Activated T-helper 1 cell treated with anti-CD3 and anti-CD28 coated beads, Interleukin-12 subunit alpha, Interleukin-12 subunit beta, Interleukin-2, Interleukin-4 antibody, amounts not matched to agents 30 ng/mL and 10 ng/mL and 1 ng/mL, durations not matched to agents 14 hours and 24 hours and 36 hours (primary cell): ENCODE data around the gene PATJ. TPM values are rescaled to one million over a fixed set of nuclear protein-coding genes. Genes with fewer than 3 reads are reported as not detected.

ENCODE experiments used
- DNase-seq: peaks from one replicate; pipeline ENCODE4 v3.0.0; 2021; ENCODE audit warnings: low spot score
- H3K27ac Mint-ChIP-seq: one replicate; pipeline ENCODE4 v1.8.0; 2021; ENCODE audit warnings: mild to moderate bottlenecking, mixed read lengths
- H3K27me3 Mint-ChIP-seq: one replicate; pipeline ENCODE4 v1.8.0; 2022; ENCODE audit warnings: mild to moderate bottlenecking, moderate library complexity, mixed read lengths; ENCODE audit not compliant: insufficient read depth
- H3K36me3 Mint-ChIP-seq: one replicate; pipeline ENCODE4 v1.8.0; 2021; ENCODE audit warnings: low read depth, mixed read lengths
- H3K4me1 Mint-ChIP-seq: one replicate; pipeline ENCODE4 v1.8.0; 2021; ENCODE audit warnings: low read depth, mixed read lengths
- H3K4me3 Mint-ChIP-seq: one replicate; pipeline ENCODE4 v1.8.0; 2021; ENCODE audit warnings: mild to moderate bottlenecking, moderate library complexity, mixed read lengths
- H3K9me3 Mint-ChIP-seq: one replicate; pipeline ENCODE4 v1.8.0; 2021; ENCODE audit warnings: mixed read lengths
- intact Hi-C: fragments of 100-400 bp; cut with micrococcal nuclease; formaldehyde crosslinking; loops from one replicate; pipeline ENCODE4 v1.15.1; 2024
- total RNA-seq: library from RNA; stranded (reverse); gene quantifications from 2 replicates; pipeline ENCODE4 v1.2.3, GENCODE V29; 2022

Gene PATJ
- total RNA-seq, 1 donor from 2014 or later, result 5.1 TPM

DNA sequence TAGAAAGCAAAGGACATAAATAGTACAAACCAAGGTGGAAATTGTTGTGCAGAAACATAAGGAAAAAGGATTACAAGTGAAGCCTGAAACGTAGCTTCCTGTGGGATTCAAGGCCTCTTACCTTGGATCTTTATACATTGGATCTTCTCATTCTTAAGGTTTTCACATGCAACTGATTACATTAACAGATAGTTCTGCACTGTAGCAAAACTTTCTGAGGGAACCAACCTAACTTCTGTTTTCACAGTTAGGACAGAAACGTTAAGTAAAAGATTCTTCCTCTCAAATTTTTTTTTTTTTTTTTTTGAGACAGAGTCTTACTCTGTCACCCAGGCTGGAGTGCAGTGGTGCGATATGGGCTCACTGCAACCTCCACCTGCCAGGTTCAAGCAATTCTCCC, 9.6 kb upstream of the PATJ start:
- Mint-ChIP-seq H3K36me3 (peaks cover 2% of the 10 kb centered on the region), H3K4me3 (no peak overlapping the region), H3K4me1 (peaks cover 5% of the 10 kb centered on the region), H3K27me3 (no peaks in the 10 kb centered on the region), H3K9me3 (no peaks in the 10 kb centered on the region), H3K27ac (no peak overlapping the region)
- intact Hi-C loops, result no loop called here
- no peak for DNase-seq

DNA sequence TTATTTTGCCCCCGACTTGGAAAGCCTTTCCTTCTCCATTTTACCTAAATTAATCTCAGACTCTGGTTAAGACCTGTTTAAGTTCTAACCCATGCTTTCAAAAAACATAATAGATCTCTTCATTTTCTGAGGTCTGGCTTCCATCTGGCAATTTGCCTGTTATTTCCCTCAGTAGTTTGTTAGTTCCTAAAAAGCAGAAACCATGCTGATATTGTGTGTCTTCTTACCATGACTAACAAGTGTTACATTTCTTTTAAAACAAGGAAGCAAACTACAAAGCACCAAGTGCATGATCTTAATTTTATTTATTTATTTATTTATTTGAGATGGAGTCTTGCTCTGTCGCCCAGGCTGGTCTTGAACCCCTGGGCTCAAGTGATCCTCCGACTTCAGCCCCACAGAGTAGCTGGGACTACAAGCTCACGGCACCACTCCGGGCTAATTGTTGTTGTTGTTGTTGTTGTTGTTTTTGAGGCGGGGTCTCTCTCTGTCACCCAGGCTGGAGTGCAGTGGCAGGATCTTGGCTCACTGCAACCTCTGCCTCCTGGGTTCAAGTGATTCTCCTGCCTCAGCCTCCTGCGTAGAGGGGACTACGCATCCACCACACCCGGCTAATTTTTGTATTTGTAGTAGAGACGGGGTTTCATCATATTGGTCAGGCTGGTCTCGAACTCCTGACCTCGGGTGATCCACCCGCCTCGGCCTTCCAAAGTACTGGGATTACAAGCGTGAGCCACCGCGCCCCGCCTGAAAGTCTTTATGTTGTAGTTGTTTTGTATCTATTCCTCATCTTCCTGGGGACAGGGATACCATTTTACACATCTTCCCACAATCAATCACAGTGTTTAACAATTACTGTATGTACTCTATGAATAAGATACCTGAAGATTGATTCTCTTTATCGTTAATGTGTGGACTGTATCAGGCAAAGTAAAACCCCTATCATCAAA, 1.3 kb upstream of the PATJ start:
- Mint-ChIP-seq H3K9me3 (no peaks in the 10 kb centered on the region), H3K36me3 (peaks cover 6% of the 10 kb centered on the region), H3K4me1 (peaks cover 26% of the 10 kb centered on the region), H3K27ac (no peak overlapping the region), H3K4me3 (peak overlapping the region; percentile 92), H3K27me3 (no peaks in the 10 kb centered on the region)
- DNase-seq, result no peak
- intact Hi-C loops, result no loop called here

DNA sequence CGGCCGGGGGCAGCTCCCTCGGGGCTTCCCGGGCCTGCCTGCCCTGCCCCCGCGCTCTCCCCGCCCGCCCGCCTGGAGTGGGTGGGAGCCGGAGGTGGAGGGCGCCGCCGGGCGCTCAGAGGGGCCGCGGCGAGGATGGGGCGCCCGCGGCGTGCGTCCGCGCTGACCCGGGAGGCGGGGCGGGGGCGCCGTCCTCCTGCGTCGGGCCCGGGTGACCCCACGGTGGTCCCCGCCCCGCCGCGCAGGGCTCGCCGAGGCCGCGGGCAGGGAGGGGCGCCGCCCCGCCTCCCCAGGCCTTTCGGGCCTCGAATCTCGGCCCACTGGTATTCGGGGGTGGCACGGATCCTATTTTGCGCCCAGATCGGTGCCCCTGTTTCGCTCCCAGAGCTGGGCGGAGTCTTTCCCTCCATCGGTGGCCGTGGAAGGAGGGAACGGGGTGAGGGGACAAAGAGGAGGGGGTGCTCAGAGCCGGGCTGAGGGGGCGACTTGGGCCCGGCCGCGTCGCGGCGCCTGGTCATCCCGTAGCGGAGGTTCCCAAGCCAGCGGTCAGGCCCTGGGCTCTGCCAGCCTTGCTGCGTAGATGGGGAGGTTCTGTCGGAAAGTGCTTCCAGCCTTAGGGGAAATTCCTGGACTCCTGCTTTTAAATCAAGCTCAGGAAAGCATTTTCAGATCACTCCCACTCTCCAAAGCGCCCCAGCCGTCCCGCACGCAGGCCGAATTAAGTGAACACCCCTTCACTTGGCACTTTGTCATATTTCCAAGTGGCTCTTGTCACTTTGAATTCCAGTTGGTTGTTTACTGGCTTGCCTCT, 545 bp downstream of the PATJ start:
- Mint-ChIP-seq H3K9me3 (no peaks in the 10 kb centered on the region), H3K36me3 (peaks cover 10% of the 10 kb centered on the region), H3K4me1 (peaks cover 22% of the 10 kb centered on the region), H3K27ac (no peak overlapping the region), H3K4me3 (peak overlapping the region; percentile 73), H3K27me3 (no peaks in the 10 kb centered on the region)
- intact Hi-C loops, result loop anchor here (1.0 to 2.0 kb wide), 3 partner anchors 18 to 666 kb away; partner anchors contain the start of gene TM2D1
- DNase-seq, result no peak

DNA sequence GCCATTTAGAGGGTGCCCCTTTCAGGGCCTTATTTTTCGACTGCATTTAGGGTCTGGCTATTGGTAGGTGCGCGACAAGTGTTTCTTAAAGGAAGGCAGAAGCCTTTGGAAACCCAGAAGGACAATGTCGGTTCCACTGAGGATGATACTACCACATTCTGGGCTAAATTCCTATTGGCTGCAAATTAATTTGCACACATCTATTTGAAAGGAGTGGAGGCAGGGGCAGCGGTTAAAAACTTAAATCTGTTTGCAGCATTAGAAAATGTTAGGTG, 1.1 kb downstream of the PATJ start:
- H3K9me3 Mint-ChIP-seq, result no peaks in the 10 kb centered on the region
- intact Hi-C loops, result loop anchor here (2.0 kb wide), 2 partner anchors 39 to 667 kb away; no protein-coding TSS in a partner anchor
- peaks cover 22% of the 10 kb centered on the region for H3K4me1 Mint-ChIP-seq
- H3K36me3 Mint-ChIP-seq, result peaks cover 10% of the 10 kb centered on the region
- H3K27me3 Mint-ChIP-seq, result no peaks in the 10 kb centered on the region
- no peak for DNase-seq
- H3K4me3 Mint-ChIP-seq, result peak overlapping the region; percentile 73
- H3K27ac Mint-ChIP-seq, result no peak overlapping the region

DNA sequence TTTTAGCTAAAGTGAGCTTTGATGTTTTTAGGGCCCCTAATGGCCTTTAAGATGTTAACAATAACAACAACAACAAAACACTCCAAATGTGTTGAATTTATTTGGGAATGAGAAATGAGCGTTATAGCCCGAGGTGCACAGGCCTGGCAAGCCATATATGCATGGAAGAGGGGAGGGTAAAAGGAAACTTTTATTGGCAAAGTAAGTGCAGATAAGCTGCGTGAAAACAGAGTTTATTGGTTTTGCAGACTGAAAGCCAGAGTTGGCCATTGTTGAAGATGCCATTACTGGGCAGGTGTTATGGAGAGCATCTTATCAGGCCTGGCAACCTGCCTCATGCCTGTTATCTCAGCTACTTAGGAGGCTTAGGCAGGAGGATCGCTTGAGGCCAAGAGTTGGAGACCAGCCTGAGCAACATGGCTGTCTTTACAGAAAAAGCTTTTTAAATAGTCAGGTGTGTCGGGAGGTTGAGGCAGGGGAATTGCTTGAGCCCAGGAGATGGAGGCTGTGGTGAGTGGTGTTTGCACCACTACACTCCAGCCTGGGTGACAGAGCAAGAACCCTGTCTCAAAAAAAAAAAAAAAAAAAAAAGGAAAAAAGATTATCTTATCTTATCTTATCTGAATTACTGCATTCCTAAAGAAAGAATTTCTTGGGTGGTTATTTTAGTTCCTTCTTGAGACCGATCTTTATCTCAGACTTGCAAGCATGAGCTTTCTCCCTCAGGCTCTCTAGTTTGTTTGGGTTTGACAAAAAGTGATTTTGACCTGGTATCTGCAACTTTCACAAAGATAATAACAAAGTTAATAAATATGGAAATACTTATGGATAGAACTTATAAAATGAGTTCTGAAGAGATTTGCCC, 1.7 kb downstream of the PATJ start:
- intact Hi-C loops, result loop anchor here (2.0 kb wide), 2 partner anchors 39 to 667 kb away; no protein-coding TSS in a partner anchor
- DNase-seq, result no peak
- Mint-ChIP-seq H3K9me3 (no peaks in the 10 kb centered on the region), H3K4me1 (peaks cover 22% of the 10 kb centered on the region), H3K4me3 (peak overlapping the region; percentile 73), H3K27me3 (no peaks in the 10 kb centered on the region), H3K36me3 (peaks cover 10% of the 10 kb centered on the region), H3K27ac (no peak overlapping the region)

DNA sequence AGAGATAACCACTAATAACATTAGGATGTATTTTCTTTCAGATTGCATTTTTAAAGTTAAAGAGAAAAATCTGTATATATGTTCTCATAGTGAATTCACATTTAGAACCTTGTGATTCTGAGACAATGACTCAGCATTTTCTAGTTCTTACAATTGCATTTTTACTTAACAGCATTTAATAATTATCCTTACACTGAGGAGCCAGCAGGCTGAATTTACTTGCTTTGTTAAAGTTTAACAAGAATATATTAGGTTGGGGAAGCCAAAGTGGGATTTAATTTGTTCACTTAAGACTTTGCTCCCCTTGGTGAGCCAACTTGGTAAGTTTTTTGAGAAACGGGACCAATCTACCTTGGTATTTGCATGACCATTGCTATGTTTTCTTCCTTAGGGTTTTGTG, 4.5 kb downstream of the PATJ start:
- Mint-ChIP-seq H3K9me3 (no peaks in the 10 kb centered on the region), H3K27me3 (no peaks in the 10 kb centered on the region), H3K27ac (no peak overlapping the region), H3K4me1 (peaks cover 14% of the 10 kb centered on the region), H3K36me3 (peaks cover 10% of the 10 kb centered on the region), H3K4me3 (no peak overlapping the region)
- intact Hi-C loops, result no loop called here
- DNase-seq, result no peak

DNA sequence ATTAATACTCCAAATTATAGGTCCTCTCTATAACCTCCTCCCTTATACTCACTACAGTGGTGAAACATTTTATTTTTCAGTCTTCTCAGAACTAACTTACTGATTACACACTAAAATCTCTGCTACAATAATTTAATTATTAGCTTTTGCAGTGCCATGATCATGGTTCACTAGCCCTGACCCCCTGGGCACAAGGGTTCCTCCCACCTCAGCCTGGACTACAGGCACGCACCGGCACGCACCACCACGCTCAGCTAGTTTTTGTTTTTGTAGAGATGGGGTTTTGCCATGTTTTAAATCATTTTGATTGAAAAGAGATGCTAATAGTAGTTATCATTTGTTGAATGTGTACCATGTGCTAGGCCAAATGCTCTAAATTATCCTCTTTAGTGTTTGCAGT, 6.3 kb downstream of the PATJ start:
- no peak for DNase-seq
- H3K4me1 Mint-ChIP-seq, result peaks cover 6% of the 10 kb centered on the region
- peaks cover 10% of the 10 kb centered on the region for H3K36me3 Mint-ChIP-seq
- intact Hi-C loops, result no loop called here
- no peak overlapping the region for H3K27ac Mint-ChIP-seq
- no peaks in the 10 kb centered on the region for H3K27me3 Mint-ChIP-seq
- H3K9me3 Mint-ChIP-seq, result no peaks in the 10 kb centered on the region
- no peak overlapping the region for H3K4me3 Mint-ChIP-seq

DNA sequence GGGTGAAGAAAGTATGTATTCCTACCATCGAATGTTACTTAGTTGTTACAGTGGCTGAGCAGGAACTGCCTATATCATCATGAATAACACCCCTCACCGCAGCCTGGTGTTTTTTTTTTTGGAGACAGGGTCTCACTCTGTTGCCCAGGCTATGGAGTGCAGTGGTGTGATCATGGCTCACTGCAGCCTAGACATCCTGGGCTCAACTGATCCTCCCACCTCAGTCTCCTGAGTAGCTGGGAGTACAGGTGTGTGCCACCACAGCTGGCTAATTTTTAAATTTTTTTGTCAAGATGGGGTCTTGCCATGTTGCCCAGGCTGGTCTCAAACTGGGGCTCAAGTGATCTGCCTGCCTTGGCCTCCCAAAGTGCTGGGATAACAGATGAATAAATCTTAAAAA, 7.3 kb downstream of the PATJ start:
- H3K9me3 Mint-ChIP-seq, result no peaks in the 10 kb centered on the region
- intact Hi-C loops, result no loop called here
- no peak overlapping the region for H3K27ac Mint-ChIP-seq
- H3K4me3 Mint-ChIP-seq, result no peak overlapping the region
- no peaks in the 10 kb centered on the region for H3K4me1 Mint-ChIP-seq
- no peak for DNase-seq
- H3K36me3 Mint-ChIP-seq, result peaks cover 6% of the 10 kb centered on the region
- no peaks in the 10 kb centered on the region for H3K27me3 Mint-ChIP-seq

DNA sequence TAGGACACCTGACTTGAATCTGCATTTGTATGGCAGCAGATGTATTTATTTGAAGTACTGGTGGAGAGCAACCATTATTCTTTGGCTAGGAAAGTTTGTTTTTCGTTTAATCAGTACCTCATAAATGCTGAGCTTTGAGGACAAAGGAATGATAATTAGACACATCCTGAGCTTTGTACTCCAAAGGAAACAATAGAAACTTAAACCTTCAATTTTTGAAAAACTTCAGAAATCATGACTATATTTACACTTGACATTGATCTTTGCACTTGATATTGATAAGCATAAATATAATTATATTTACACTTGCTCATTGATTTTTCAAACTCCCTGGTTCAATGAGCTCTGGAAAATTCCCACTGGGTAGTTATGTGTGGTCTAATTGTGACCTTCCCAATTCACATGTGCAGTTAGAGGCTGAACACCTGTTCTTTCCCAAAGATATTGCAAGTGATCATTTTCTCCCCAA, 10.7 kb downstream of the PATJ start:
- no peak for DNase-seq
- Mint-ChIP-seq H3K36me3 (no peaks in the 10 kb centered on the region), H3K27me3 (no peaks in the 10 kb centered on the region), H3K4me3 (no peak overlapping the region), H3K9me3 (no peaks in the 10 kb centered on the region), H3K27ac (no peak overlapping the region), H3K4me1 (peaks cover 4% of the 10 kb centered on the region)
- intact Hi-C loops, result no loop called here

DNA sequence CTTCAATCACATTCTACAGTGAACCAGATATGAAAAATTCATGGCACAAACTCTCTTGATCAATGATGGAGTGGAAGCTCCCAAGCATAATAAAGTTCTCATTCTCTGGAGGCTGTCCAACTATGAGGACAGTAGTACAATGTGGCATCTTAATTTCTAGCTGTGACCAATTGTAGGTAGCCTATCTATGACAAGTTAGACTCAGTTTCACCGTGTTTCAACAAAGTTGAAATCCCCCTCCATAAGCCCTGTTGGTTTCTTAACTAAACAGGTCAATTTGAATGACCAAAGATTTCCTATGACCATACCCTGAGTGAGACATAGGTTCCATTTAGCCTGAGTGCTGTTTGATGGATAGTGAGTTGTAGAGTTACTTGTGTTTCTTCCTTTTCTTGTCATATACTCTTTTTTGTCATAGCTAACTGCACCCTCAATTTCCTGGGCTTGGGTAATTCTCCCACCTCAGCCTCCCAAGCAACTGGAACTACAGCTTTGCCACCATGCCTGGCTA, 11.8 kb downstream of the PATJ start:
- H3K36me3 Mint-ChIP-seq, result no peaks in the 10 kb centered on the region
- intact Hi-C loops, result no loop called here
- H3K4me1 Mint-ChIP-seq, result peaks cover 6% of the 10 kb centered on the region
- DNase-seq, result no peak
- H3K9me3 Mint-ChIP-seq, result no peaks in the 10 kb centered on the region
- no peak overlapping the region for H3K27ac Mint-ChIP-seq
- no peaks in the 10 kb centered on the region for H3K27me3 Mint-ChIP-seq
- H3K4me3 Mint-ChIP-seq, result no peak overlapping the region

DNA sequence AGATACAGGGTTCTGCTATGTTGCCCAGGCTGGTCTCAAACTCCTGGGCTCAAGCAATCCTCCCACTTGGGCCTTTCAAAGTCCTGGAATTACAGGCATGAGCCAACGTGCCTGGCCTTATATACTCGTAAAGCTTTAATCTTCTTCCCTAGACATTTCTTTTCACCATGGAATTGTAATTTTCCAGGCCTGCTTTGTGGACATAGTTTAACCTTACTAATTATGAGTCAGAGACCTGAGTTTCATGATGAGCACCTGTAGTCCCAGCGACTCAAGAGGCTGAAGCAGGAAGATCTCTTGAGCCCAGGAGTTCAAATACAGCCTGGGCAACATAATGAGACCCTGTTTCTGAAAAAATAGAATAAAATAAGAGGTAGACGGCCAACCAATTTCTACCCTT, 12.3 kb downstream of the PATJ start:
- no peak for DNase-seq
- Mint-ChIP-seq H3K9me3 (no peaks in the 10 kb centered on the region), H3K4me3 (no peak overlapping the region), H3K36me3 (no peaks in the 10 kb centered on the region), H3K27ac (no peak overlapping the region), H3K27me3 (no peaks in the 10 kb centered on the region), H3K4me1 (peaks cover 6% of the 10 kb centered on the region)
- intact Hi-C loops, result no loop called here

DNA sequence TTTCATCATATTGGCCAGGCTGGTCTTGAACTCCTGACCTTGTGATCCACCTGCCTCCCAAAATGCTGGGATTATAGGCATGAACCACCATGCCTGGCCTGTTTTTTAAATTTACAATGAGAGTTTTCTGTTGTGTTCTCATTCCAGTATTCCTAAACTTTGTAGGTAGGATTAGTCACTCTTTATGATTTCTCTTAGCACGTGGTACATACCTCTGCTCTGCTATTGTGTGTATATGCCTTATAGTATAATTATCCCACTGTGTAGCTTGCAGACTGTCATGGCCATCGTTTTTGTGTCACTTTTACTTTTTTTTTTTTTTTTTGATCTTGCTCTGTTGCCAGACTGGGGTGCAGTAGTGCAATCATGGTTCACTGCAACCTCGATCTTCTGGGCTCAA, 14.5 kb downstream of the PATJ start:
- DNase-seq, result no peak
- no peak overlapping the region for H3K27ac Mint-ChIP-seq
- peaks cover 6% of the 10 kb centered on the region for H3K4me1 Mint-ChIP-seq
- H3K9me3 Mint-ChIP-seq, result no peaks in the 10 kb centered on the region
- no peaks in the 10 kb centered on the region for H3K27me3 Mint-ChIP-seq
- no peak overlapping the region for H3K4me3 Mint-ChIP-seq
- intact Hi-C loops, result no loop called here
- H3K36me3 Mint-ChIP-seq, result no peaks in the 10 kb centered on the region
